HL-60 (cell line): ENCODE results near the gene ARHGEF6.

Experiments
- POLR2AphosphoS5 ChIP-seq: IDR thresholded peaks from 2 replicates; pipeline ENCODE4 v1.6.1; 2012; ENCODE audit warnings: low read depth
- TF ChIP-seq, protein P1 (sequence below): IDR thresholded peaks from one replicate; pipeline ENCODE4 v1.5.1; 2011; ENCODE audit warnings: low read length, control low read depth, inconsistent platforms; ENCODE audit not compliant: insufficient read depth

DNA sequence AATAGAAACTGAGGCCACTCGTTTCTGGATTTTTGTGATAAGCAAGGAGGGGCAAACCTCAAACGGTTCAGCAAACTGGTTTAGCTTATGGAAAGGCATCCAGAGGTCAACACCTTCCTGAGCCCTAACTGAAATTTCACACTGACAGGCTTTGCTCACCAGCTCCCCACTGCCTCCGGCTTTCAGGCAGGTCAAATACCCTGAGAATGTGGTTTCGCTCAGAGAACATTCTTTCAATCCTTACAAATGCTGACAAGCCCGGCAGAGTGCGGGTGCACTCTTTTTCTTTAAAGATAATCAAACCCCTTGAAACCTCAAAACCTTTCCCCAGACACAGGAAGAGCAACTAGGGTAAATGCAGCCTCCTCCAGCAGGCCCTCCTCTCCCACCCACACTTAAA is 91.3 kb downstream of the ARHGEF6 start:
- TF ChIP-seq, protein P1, sequence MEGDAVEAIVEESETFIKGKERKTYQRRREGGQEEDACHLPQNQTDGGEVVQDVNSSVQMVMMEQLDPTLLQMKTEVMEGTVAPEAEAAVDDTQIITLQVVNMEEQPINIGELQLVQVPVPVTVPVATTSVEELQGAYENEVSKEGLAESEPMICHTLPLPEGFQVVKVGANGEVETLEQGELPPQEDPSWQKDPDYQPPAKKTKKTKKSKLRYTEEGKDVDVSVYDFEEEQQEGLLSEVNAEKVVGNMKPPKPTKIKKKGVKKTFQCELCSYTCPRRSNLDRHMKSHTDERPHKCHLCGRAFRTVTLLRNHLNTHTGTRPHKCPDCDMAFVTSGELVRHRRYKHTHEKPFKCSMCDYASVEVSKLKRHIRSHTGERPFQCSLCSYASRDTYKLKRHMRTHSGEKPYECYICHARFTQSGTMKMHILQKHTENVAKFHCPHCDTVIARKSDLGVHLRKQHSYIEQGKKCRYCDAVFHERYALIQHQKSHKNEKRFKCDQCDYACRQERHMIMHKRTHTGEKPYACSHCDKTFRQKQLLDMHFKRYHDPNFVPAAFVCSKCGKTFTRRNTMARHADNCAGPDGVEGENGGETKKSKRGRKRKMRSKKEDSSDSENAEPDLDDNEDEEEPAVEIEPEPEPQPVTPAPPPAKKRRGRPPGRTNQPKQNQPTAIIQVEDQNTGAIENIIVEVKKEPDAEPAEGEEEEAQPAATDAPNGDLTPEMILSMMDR: no peak
- TF ChIP-seq POLR2AphosphoS5: no peak
